Loucy (cell line): ENCODE results near the gene FGFR2.

Experiments
- CTCF ChIP-seq: fragments of 200-600 bp; sonication (generic); conservative IDR thresholded peaks from 2 replicates; pipeline ENCODE4 v1.5.1; 2014; ENCODE audit warnings: mild to moderate bottlenecking, antibody characterized with exemption, low read length
- EZH2phosphoT487 ChIP-seq: fragments of 200-600 bp; IDR thresholded peaks from 2 replicates; pipeline ENCODE4 v1.6.1; 2018; ENCODE audit warnings: antibody characterized with exemption, mild to moderate bottlenecking, moderate library complexity, borderline replicate concordance

- TF ChIP-seq CTCF = no peak
- TF ChIP-seq EZH2phosphoT487 = no peak
Observed at GRCh38 chr10:121514141-121514865, 83.9 kb downstream of the FGFR2 start.
